HL-60 (cell line): ENCODE data around the gene CCNJL.

Experiments used
- DNase-seq, 2 experiments: peaks; one replicate each; pipeline ENCODE4 v3.0.0-alpha.2; 2010 to 2020; ENCODE audit warnings: low read depth in 1 of 2, low spot score in 1 of 2
- H3K27ac ChIP-seq: fragments of 250-450 bp; sonication (Bioruptor Pico); replicated peaks from 2 replicates; pipeline ENCODE4 v1.5.1; 2020; ENCODE audit warnings: mild to moderate bottlenecking, moderate library complexity
- H3K27me3 ChIP-seq: fragments of 250-450 bp; sonication (Bioruptor Pico); 2 replicates; pipeline ENCODE4 v1.5.1; 2021; ENCODE audit warnings: mild to moderate bottlenecking, moderate library complexity; ENCODE audit not compliant: insufficient read depth, poor library complexity, severe bottlenecking
- H3K4me3 ChIP-seq: replicated peaks from 2 replicates; pipeline ENCODE4 v1.5.1; 2011; ENCODE audit warnings: mild to moderate bottlenecking, control low read depth, low read length; ENCODE audit not compliant: insufficient read depth
- GABPA ChIP-seq: IDR thresholded peaks from 2 replicates; pipeline ENCODE4 v1.6.1; 2012; ENCODE audit warnings: low read depth
- POLR2AphosphoS5 ChIP-seq: IDR thresholded peaks from 2 replicates; pipeline ENCODE4 v1.6.1; 2012; ENCODE audit warnings: low read depth
- REST ChIP-seq: IDR thresholded peaks from 2 replicates; pipeline ENCODE4 v1.6.1; 2012; ENCODE audit warnings: low read depth; ENCODE audit not compliant: insufficient replicate concordance
- SPI1 ChIP-seq: IDR thresholded peaks from 2 replicates; pipeline ENCODE4 v1.6.1; 2012; ENCODE audit warnings: low read depth, mild to moderate bottlenecking, borderline replicate concordance
- TF ChIP-seq, protein P1 (sequence below): IDR thresholded peaks from one replicate; pipeline ENCODE4 v1.5.1; 2011; ENCODE audit warnings: low read length, control low read depth, inconsistent platforms; ENCODE audit not compliant: insufficient read depth

The CCNJL gene

DNA sequence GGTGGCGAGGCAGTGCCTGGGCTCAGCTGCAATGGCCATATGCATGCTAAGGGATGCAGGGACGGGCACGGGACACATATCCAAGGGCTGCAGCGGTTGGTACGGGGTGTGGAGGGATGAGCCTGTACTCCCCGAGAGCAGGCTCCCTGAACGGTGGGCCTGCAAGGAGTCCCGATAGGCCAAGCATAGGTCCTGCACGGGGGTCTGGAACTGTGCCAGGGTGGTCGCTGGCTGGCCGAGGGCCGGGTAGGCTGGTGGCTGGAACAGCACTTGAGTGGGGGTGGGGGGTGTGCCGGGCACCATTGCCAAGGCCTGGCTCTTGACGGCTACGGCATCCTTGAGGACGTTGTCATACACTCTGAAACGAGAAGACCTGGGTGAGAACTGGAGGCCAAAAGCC lies 58.9 kb downstream of the CCNJL start:
- no peak overlapping the region for H3K4me3 ChIP-seq
- H3K27ac ChIP-seq: no peak overlapping the region
- DNase-seq: no peak
- TF ChIP-seq, protein P1, sequence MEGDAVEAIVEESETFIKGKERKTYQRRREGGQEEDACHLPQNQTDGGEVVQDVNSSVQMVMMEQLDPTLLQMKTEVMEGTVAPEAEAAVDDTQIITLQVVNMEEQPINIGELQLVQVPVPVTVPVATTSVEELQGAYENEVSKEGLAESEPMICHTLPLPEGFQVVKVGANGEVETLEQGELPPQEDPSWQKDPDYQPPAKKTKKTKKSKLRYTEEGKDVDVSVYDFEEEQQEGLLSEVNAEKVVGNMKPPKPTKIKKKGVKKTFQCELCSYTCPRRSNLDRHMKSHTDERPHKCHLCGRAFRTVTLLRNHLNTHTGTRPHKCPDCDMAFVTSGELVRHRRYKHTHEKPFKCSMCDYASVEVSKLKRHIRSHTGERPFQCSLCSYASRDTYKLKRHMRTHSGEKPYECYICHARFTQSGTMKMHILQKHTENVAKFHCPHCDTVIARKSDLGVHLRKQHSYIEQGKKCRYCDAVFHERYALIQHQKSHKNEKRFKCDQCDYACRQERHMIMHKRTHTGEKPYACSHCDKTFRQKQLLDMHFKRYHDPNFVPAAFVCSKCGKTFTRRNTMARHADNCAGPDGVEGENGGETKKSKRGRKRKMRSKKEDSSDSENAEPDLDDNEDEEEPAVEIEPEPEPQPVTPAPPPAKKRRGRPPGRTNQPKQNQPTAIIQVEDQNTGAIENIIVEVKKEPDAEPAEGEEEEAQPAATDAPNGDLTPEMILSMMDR: no peak
- TF ChIP-seq REST: no peak
- TF ChIP-seq SPI1: no peak
- TF ChIP-seq POLR2AphosphoS5: no peak
- no peak for TF ChIP-seq GABPA
- H3K27me3 ChIP-seq: no peaks in the 10 kb centered on the region

DNA sequence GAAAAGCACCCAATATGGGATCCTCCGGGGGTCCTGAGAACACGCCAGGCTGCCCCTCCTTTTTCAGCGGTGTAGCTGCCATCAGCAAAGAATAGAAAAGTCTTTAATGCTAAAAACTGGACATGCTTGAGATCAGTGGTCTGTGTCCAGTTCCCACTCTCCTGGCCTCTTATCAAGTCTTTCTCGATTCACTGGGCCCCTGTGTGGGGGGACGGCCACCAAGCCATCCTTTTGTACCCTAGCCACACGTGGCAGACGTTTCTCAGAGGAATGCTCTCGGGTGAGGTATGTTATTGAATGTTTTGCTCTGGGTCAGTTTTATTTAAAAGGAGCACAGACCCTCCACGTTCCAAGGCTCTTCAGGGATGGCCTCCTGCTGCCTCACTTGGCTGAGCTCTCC lies 59.4 kb downstream of the CCNJL start:
- no peak overlapping the region for H3K4me3 ChIP-seq
- no peak for DNase-seq
- no peaks in the 10 kb centered on the region for H3K27me3 ChIP-seq
- no peak overlapping the region for H3K27ac ChIP-seq
- TF ChIP-seq, protein P1: no peak
- TF ChIP-seq SPI1: no peak
- TF ChIP-seq POLR2AphosphoS5: no peak
- no peak for TF ChIP-seq GABPA

- Histone ChIP-seq H3K27ac (no peak overlapping the region), H3K4me3 (no peak overlapping the region), H3K27me3 (no peaks in the 10 kb centered on the region)
- no peak for DNase-seq
- TF ChIP-seq SPI1: no peak
- TF ChIP-seq, protein P1: no peak
- no peak for TF ChIP-seq GABPA
- TF ChIP-seq POLR2AphosphoS5: no peak
These were observed 60.8 kb downstream of the CCNJL start for GRCh38 chr5:160251406-160252155.

- no peak for TF ChIP-seq GABPA
- TF ChIP-seq POLR2AphosphoS5: no peak
- TF ChIP-seq, protein P1: no peak
- TF ChIP-seq SPI1: no peak
- TF ChIP-seq REST: no peak
- no peak for DNase-seq
- H3K4me3 ChIP-seq: no peak overlapping the region
- no peak overlapping the region for H3K27ac ChIP-seq
- H3K27me3 ChIP-seq: no peaks in the 10 kb centered on the region
These were observed 61.5 kb downstream of the CCNJL start for GRCh38 chr5:160250826-160251225.
